T-helper 2 cell treated with Interferon-gamma antibody and Interleukin-4, amounts not matched to agents 5 μg/mL and 100 μg/mL, for 36 hours (primary cell): Measurements from ENCODE around the gene UBE2B.
A peak's percentile ranks its signal among the peaks of the same experiment; 100 is the strongest.
"Not testable (repeated sequence)": the region's sequence is repeated elsewhere in the genome, so short reads cannot be mapped to it uniquely, and the experiment has no call there.

Experiments
- DNase-seq: peaks from one replicate; pipeline ENCODE4 v3.0.0; 2021; ENCODE audit warnings: low spot score
- H3K27ac Mint-ChIP-seq: one replicate; pipeline ENCODE4 v1.8.0; 2021; ENCODE audit warnings: mild to moderate bottlenecking, mixed read lengths
- H3K27me3 Mint-ChIP-seq: one replicate; pipeline ENCODE4 v1.8.0; 2021; ENCODE audit warnings: low read depth, mixed read lengths
- H3K36me3 Mint-ChIP-seq: one replicate; pipeline ENCODE4 v1.8.0; 2021; ENCODE audit warnings: low read depth, mixed read lengths
- H3K4me1 Mint-ChIP-seq: one replicate; pipeline ENCODE4 v1.8.0; 2021; ENCODE audit warnings: low read depth, mixed read lengths
- H3K4me3 Mint-ChIP-seq: one replicate; pipeline ENCODE4 v1.8.0; 2022; ENCODE audit warnings: mild to moderate bottlenecking, moderate library complexity, mixed read lengths
- H3K9me3 Mint-ChIP-seq: one replicate; pipeline ENCODE4 v1.8.0; 2021; ENCODE audit warnings: mixed read lengths

Gene UBE2B

GRCh38 chr5:134370871-134371833, at the start of gene UBE2B:
Gene UBE2B, plus strand, starts transcription at chr5:134371569. Its CDS starts 27 bp downstream, at chr5:134371596.
- Mint-ChIP-seq H3K27me3 (peaks cover 3% of the 10 kb centered on the region), H3K4me3 (peak within 1 kb of the TSS; percentile 98), H3K4me1 (peaks cover 39% of the 10 kb centered on the region), H3K36me3 (peaks cover 33% of the 10 kb centered on the region), H3K9me3 (peaks cover 9% of the 10 kb centered on the region), H3K27ac (peak within 1 kb of the TSS; percentile 100)
- peak; percentile 94 for DNase-seq

GRCh38 chr5:134327327-134327726, 44.0 kb upstream of the UBE2B start:
- H3K27ac Mint-ChIP-seq, result no peak overlapping the region
- no peak for DNase-seq
- peaks cover 11% of the 10 kb centered on the region for H3K27me3 Mint-ChIP-seq
- H3K4me3 Mint-ChIP-seq, result no peak overlapping the region
- peaks cover 29% of the 10 kb centered on the region for H3K9me3 Mint-ChIP-seq
- peaks cover 6% of the 10 kb centered on the region for H3K36me3 Mint-ChIP-seq
- peaks cover 4% of the 10 kb centered on the region for H3K4me1 Mint-ChIP-seq

GRCh38 chr5:134328619-134329018, 42.8 kb upstream of the UBE2B start:
- Mint-ChIP-seq H3K4me1 (peaks cover 4% of the 10 kb centered on the region), H3K27me3 (peaks cover 8% of the 10 kb centered on the region), H3K4me3 (no peak overlapping the region), H3K9me3 (peaks cover 33% of the 10 kb centered on the region), H3K27ac (no peak overlapping the region), H3K36me3 (peaks cover 6% of the 10 kb centered on the region)
- no peak for DNase-seq

- H3K36me3 Mint-ChIP-seq, H3K27ac Mint-ChIP-seq, DNase-seq, H3K4me1 Mint-ChIP-seq, H3K4me3 Mint-ChIP-seq: not testable (repeated sequence)
- H3K9me3 Mint-ChIP-seq, result peaks cover 16% of the 10 kb centered on the region
- H3K27me3 Mint-ChIP-seq, result peaks cover 16% of the 10 kb centered on the region
Measured at GRCh38 chr5:134336833-134337232, 34.5 kb upstream of the UBE2B start.

GRCh38 chr5:134343500-134343899, 27.9 kb upstream of the UBE2B start:
- H3K36me3 Mint-ChIP-seq, H3K27ac Mint-ChIP-seq, H3K27me3 Mint-ChIP-seq, H3K9me3 Mint-ChIP-seq, H3K4me3 Mint-ChIP-seq, DNase-seq, H3K4me1 Mint-ChIP-seq: not testable (repeated sequence)

DNA sequence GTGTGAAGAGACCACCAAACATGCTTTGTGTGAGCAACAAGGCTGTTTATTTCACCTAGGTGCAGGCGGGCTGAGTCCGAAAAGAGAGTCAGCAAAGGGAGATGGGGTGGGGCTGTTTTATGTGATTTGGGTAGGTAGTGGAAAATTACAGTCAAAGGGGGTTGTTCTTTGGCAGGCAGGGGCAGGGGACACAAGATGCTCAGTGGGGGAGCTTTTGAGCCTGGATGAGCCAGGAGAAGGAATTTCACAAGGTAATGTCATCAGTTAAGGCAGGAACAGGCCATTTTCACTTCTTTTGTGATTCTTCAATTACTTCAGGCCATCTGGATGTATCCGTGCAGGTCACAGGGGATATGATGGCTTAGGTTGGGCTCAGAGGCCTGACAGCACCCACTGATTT, 25.9 kb upstream of the UBE2B start:
- H3K9me3 Mint-ChIP-seq, DNase-seq, H3K4me1 Mint-ChIP-seq, H3K27me3 Mint-ChIP-seq, H3K27ac Mint-ChIP-seq, H3K4me3 Mint-ChIP-seq, H3K36me3 Mint-ChIP-seq: not testable (repeated sequence)

GRCh38 chr5:134345996-134346395, 25.4 kb upstream of the UBE2B start:
- H3K27me3 Mint-ChIP-seq, result peaks cover 2% of the 10 kb centered on the region
- no peaks in the 10 kb centered on the region for H3K9me3 Mint-ChIP-seq
- H3K27ac Mint-ChIP-seq, result no peak overlapping the region
- H3K4me3 Mint-ChIP-seq, result no peak overlapping the region
- no peak for DNase-seq
- no peaks in the 10 kb centered on the region for H3K36me3 Mint-ChIP-seq
- peaks cover 7% of the 10 kb centered on the region for H3K4me1 Mint-ChIP-seq

DNA sequence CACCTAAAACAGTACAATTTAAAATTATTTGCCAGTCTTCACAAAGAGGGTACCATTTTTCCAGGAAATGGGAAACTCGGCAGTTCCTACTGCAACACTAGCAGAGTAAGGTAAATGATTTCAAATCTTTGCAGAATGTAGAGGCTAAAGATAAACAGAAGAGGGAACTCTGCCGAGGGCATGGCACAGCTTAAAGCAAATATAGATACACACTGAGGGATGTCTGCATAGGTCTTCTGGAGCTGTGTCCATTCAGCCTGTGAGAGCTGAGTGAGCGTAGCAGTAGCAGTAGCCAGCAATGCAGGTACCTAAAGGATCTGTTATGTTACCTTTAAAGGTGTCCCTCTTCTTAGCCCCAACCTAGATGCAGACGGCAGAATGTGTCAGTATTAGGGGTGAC, 21.9 kb upstream of the UBE2B start:
- Mint-ChIP-seq H3K27me3 (no peaks in the 10 kb centered on the region), H3K36me3 (no peaks in the 10 kb centered on the region), H3K4me3 (no peak overlapping the region), H3K27ac (no peak overlapping the region), H3K4me1 (no peaks in the 10 kb centered on the region), H3K9me3 (no peaks in the 10 kb centered on the region)
- no peak for DNase-seq

DNA sequence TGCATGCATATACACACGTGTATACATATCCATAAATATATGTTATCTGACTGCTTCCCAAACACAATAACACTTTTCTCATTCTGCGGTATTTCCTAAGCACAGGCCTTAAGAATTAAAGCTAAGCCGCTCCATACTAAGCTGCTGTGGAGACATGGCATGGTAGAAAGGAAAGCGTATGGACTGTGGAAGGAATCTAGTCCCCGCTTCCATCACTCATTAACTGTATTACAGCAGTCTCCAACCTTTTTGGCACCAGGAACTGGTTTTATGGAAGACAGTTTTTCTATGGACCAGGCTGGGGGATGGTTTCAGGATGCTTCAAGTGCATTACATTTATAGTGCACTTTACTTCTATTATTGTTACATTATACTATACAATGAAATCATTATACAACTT, 15.7 kb upstream of the UBE2B start:
- Mint-ChIP-seq H3K36me3 (no peaks in the 10 kb centered on the region), H3K9me3 (no peaks in the 10 kb centered on the region), H3K4me1 (no peaks in the 10 kb centered on the region), H3K27ac (no peak overlapping the region), H3K27me3 (no peaks in the 10 kb centered on the region), H3K4me3 (no peak overlapping the region)
- no peak for DNase-seq

- Mint-ChIP-seq H3K9me3 (peaks cover 9% of the 10 kb centered on the region), H3K27ac (no peak overlapping the region), H3K4me1 (peaks cover 22% of the 10 kb centered on the region), H3K27me3 (no peaks in the 10 kb centered on the region), H3K36me3 (peaks cover 9% of the 10 kb centered on the region), H3K4me3 (no peak overlapping the region)
- no peak for DNase-seq
Measured at GRCh38 chr5:134365604-134366003, 5.8 kb upstream of the UBE2B start.

GRCh38 chr5:134370311-134370870, 978 bp upstream of the UBE2B start:
- Mint-ChIP-seq H3K4me3 (peak overlapping the region; percentile 98), H3K36me3 (peaks cover 30% of the 10 kb centered on the region), H3K27ac (peak overlapping the region; percentile 100), H3K27me3 (peaks cover 3% of the 10 kb centered on the region), H3K4me1 (peaks cover 41% of the 10 kb centered on the region), H3K9me3 (peaks cover 9% of the 10 kb centered on the region)
- peak; percentile 20 for DNase-seq

- DNase-seq, result peak; percentile 48
- peaks cover 34% of the 10 kb centered on the region for H3K4me1 Mint-ChIP-seq
- H3K4me3 Mint-ChIP-seq, result peak overlapping the region; percentile 98
- H3K9me3 Mint-ChIP-seq, result peaks cover 8% of the 10 kb centered on the region
- H3K36me3 Mint-ChIP-seq, result peaks cover 34% of the 10 kb centered on the region
- H3K27me3 Mint-ChIP-seq, result peaks cover 3% of the 10 kb centered on the region
- H3K27ac Mint-ChIP-seq, result peak overlapping the region; percentile 100
Measured at GRCh38 chr5:134371834-134372340, 518 bp downstream of the UBE2B start.

- H3K9me3 Mint-ChIP-seq, result not testable (repeated sequence)
Measured at GRCh38 chr5:134373633-134374032, 2.3 kb downstream of the UBE2B start.

GRCh38 chr5:134374232-134374631, 2.9 kb downstream of the UBE2B start:
- Mint-ChIP-seq H3K9me3 (no peaks in the 10 kb centered on the region), H3K4me1 (peaks cover 39% of the 10 kb centered on the region), H3K27ac (no peak overlapping the region), H3K36me3 (peaks cover 43% of the 10 kb centered on the region), H3K27me3 (peaks cover 3% of the 10 kb centered on the region), H3K4me3 (no peak overlapping the region)
- no peak for DNase-seq

More at GRCh38 chr5:134373633-134374032, 2.3 kb downstream of the UBE2B start:
- H3K4me1 Mint-ChIP-seq, result peaks cover 33% of the 10 kb centered on the region
- H3K27me3 Mint-ChIP-seq, DNase-seq, H3K27ac Mint-ChIP-seq: not testable (repeated sequence)
- peaks cover 37% of the 10 kb centered on the region for H3K36me3 Mint-ChIP-seq
- H3K4me3 Mint-ChIP-seq, result peak overlapping the region; percentile 66
